NAMALWA (cell line): Measurements from ENCODE around the gene OR6K3.

Experiments
- DNase-seq: peaks from one replicate; pipeline ENCODE4 v3.0.0-alpha.2; 2015; ENCODE audit warnings: low spot score

Gene OR6K3

DNA sequence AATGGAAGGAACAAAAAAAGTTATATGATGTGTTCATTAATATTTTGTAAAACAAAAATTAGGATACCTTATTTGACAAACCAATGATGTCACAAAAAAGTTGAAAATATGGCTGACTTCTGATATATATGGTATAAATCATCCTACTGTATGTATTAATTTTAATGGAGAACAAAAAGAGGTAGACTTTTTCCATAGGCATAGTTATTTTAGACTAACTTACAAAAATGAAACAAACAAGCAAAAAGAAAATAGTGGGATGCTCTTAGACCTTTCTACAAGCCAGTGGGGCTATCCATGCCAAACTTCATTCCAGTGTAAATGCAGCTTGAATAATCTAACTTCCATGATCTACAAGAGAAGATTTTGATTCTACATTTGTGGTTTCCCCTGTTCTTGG is 33.5 kb downstream of the OR6K3 start:
- no peak for DNase-seq

DNA sequence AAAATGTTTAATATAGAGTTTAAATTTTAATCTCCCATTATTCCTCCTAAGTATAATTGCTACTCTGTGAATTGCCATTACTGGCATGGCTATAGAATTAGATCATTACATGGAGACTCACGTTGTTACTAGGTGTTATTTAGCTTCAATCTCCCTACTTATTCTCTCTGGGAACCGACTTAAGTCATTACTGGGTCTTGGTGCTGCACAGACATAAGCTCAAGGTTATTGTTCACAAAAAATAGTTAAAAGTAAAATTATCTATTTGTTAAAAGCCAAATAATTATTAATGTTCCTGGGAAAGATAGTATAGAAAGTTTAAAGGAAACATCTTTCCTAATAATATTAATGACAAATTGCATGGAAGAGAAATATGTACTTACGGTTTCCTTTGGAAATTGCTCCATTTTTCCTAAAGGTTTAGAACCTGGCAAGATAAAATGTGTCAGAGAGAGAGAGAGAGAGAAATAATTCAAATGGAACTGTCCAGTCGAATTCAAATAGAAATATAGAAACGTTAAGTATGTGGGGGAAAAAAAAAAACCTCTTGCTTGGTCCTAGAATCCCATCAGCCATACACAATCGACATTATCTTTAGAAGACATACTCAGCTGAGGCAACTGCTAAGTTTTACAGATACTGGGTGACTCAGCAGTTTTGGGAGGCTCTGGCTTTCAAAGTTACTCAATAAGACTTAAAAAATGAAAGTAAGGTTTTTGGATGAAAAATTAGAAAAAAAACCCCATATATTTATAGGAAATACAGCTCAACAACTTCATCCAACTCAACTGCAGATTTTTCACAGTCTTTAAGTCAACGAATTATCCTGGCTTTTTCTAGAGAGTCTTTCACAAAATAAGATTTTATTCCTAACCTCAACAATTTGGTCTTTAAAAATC is 34.2 kb downstream of the OR6K3 start, which contains the start of gene SPTA1:
Gene SPTA1, minus strand, starts transcription at position 605 of the 899 bp plus-strand sequence. Its CDS starts 198 bp downstream, at position 407.
- no peak for DNase-seq

DNA sequence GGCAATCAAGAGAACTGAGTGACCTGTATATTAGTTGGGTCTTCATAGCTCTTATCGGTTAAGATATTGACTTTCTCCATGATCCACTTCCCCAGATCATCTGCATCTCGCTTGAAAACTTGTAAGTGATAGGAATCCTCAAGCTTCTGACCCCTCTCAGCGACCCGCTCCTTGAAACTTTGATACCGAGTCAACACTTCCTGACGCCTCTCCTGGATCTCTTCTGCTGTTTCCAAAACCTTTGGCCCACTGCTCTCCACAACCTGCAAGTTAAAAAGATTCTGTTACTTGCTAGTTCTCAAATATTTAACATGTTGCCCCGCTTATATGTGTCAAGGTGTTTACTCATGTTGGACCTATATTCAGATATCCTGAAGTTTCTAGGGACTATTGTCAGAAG is 35.4 kb downstream of the OR6K3 start:
- DNase-seq, result no peak

DNA sequence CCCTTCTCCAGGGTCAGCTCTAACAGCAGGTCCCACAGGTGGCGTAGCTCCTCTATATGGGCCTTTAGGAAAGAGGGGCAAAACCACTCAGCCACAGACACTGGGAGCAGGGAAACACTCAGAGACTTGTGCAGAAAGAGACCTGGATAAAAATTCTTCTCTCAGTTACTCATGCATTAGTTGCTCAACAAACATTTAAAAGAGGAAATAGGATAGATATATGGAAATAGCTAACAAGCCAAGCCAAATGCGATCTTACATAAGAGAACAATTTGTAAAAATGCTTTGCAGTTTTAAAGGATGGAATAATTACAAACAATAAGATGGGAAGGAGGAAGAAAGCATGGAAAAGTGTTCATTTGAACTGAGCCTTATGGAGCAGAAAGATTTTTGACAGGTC is 38.9 kb downstream of the OR6K3 start:
- DNase-seq, result no peak

DNA sequence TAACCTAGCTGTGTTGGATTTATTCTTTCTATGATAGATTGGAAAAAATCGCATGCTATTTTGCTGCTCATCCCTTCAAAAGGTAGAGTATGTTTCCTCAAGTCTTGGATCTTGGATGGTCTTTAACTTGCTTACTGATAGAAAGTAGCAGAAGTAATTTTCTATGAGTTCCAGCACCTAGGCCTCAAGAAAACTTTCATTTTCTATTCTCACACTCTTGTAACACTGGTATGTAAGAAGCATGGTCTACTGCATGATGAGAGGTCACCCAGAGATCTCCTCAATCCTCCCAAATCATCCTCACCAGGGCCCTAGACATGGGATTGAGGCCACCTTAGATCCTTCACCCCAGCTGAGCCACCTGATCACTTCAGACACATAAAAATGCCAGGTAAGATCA is 41.2 kb downstream of the OR6K3 start:
- DNase-seq, result no peak

DNA sequence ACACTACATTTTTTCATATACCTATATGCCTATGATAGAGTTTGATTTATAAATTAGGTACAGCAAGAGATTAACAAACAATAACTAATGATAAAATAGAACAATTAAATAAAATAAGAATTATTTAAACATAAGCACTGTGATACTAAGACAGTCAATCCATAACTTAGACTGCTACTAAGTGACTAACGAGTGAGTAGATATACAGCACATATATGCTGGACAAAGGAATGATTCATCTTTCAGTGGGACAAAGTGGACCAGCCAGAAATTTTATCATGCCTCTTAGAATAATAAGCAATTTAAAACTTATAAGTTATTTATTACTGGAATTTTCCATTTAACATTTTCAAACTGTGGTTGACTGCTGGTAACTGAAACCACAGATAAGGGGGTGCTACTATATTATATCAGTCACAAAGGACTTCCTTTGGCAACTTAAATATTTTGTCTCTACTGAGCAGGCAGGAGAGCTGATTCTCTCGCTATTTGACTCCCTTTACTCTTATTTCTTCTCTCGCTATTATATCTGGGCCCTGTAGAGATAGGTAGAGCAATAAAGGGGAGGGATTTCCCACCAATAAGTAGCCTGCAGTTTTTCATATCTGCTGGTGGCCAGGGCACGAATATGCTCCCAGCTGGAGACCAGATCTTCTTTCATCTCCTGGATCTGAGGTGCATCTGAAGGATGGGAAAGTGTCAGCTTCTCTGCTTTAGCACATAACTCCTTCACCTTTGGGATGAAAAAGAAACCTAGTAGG is 44.8 kb downstream of the OR6K3 start:
- DNase-seq, result no peak

DNA sequence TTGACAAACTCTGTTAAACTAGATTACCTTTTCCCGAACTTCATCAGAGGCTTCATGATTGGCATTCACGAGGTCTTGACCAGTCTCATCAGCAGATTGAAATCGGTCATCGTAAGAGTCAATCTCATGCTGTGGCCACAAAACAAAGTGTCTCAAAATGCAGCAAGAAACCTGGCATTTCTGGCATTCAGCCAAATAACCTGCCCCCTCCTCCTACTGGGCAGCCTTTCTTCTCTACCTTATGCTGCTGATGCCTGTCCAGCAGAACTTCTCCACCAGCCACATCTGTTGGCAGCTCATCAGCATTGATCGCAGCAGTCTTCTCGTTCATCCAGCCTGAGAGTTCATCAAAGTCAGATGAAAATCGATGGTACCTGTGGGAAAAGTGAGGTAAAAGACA is 46.2 kb downstream of the OR6K3 start:
- no peak for DNase-seq
